ENCODE results near the gene UBE2S.
"Not testable (repeated sequence)": the region's sequence is repeated elsewhere in the genome, so short reads cannot be mapped to it uniquely, and the experiment has no call there.

The UBE2S gene

DNA sequence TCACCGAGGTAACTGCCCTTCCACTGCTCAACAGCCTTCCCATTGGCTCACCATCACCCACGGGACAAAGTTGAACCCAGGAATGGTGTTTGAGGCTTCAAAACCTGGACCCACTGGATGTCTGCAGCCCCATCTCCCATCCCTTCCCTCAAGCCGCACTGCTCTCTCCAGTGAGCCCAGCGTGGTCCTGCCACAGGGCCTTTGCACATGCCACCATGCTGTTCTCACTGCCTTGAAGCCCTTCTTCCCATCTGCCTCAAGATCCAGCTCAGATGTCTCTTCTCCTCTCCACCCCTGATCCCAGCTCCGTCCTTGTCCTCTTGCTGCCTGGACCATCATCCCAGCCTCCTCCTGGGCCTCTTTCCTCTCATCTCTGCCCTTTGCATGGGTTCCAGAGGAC is 31.5 kb upstream of the UBE2S start:
- no peak for DNase-seq

DNA sequence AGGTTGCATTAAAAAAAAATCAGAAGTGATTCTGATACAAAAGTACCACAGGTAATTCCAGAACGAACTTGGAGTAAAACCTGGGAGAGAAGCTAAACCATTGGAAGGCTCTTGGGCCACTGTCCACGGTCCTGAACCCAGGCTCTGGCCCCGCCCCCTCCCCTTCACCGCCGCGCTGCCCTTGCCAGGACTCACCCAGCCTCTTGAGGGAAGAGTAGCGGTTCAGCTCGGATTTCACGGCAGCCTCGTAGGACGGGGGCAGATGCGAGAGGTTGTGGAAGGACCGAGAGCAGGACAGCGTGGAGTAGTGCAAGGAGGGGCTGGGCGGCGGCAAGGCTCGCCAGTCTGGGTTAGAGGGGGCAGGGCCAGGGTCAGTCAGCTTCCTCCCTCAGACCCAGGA is 29.8 kb upstream of the UBE2S start:
- peak; percentile 56 for DNase-seq

- DNase-seq, result no peak
Observed at GRCh38 chr19:55436847-55437246, 29.3 kb upstream of the UBE2S start.

GRCh38 chr19:55435020-55435419 is 27.4 kb upstream of the UBE2S start:
- no peak for DNase-seq

- no peak for DNase-seq
Observed at GRCh38 chr19:55434356-55434919, 26.9 kb upstream of the UBE2S start.

GRCh38 chr19:55433292-55433691 is 25.7 kb upstream of the UBE2S start:
- no peak for DNase-seq

DNA sequence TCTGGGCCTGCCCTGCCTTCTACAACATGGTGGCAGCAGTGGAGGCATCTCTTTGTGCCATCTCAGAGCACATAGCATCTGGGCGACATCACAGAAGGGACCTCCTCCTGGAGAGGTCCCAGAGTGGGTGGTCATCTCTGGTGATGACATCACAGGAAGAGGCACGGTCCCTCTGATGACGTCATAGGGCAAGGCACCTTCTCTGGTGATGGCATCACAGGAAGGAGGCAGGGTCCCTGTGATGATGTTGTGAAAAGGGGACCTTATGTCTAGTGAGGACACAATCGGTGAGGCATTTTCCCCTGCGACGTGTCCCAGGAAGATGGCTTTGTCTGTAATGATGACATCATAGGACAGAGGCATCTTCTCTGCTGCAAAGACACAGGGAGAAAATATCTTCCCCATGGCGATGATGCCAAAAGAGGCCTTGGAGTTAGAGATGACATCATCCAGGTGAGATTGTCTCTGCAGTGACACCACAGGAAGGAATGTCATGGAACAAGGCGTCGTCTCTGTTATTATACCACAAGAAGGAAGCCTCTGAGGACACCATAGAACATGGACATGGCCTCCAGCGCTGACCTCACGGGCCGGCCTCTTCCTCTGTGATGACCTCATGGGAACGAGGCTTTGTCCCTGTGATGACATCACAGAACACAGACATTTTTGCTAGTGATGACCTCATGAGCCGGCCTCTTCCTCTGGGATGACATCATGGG is 24.8 kb upstream of the UBE2S start:
- no peak for DNase-seq

DNA sequence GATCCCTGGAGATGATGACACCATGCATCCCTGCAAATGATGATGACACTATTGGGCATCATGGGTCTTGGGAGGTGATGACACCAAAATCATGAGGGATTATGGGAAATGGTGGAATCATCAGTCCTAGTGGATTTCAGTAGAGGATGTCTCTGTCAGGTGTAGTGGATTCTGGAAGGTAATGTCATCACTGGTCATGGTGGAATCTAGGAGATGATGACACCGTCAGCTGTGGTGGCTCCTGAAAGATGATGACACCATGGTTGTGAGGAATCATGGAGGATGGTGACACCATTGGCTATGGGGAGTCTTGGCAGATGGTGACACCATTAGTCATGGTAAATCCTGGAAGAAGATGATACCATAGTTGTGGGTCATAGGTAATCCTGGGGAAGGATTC is 23.6 kb upstream of the UBE2S start:
- DNase-seq, result no peak

- DNase-seq, result no peak
Observed at GRCh38 chr19:55426042-55426441, 18.5 kb upstream of the UBE2S start.

DNA sequence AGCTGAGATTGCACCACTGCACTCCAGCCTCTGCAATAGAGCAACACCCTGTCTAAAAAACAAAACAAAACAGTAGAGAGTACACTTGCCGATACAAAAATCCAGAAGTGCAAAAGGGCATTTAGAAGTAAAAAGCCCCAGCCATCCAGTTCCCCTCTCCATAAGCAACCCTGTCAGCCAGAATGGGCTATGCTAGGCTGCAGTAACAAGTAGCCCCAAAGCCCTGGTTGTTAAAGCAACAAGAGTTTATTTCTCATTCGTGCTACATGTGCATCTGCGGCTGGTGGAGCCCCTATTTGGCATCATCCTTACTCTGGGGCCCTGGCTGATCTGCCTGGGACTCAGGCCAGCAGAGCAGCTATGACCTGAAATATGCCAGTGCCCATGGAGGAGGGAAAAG is 16.9 kb upstream of the UBE2S start:
- DNase-seq, result no peak

DNA sequence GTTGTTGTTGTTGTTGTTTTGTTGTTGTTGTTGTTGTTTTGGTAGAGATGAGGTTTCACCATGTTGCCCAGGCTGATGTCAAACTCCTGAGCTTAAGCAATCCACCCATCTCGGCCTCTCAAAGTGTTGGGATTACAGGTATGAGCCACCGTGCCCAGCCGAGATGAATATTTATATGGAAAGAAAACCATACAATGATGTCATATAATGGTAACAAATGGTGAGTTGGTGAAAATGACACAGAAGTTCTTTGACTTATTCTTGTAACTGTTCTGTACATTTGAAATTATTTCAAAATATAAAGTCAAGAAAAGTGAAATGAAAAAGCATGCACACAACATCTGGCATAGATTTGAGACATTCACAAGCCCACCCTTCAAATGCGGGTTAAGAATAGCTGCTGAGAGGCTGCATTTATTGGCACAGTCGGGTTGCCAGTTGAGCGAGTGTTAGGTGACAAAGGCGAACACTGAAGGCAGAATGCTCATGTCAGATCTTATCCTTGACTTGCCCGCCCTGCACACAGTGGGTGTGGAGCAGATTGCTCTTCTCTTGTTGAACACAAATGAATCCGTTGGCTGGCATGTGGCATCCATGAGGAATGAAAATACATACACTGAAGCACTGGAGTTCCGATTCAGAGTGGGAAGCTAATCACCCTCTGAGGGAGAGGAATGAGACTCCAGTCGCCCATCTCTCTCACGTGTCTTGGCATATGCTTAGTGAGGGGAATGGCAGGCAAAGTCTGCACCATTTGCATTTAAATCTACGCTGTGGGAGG is 15.8 kb upstream of the UBE2S start:
- no peak for DNase-seq

DNA sequence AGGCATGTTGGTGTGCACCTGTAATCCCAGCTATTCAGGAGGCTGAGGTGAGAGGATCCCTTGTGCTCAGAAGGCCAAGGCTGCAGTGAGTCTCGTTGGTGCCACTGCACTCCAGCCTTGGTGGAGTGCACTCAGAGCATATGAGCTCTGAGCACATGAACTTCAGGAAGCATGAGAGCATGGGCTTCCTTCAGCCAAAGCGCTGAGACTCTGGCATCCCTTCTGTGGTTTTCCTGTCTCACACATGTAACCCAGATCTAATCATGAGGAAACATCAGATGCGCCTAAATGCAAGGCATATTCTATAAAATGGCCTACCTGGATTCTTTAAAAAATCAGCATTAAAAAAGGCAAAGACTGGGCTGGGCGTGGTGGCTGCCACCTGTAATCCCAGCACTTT is 13.7 kb upstream of the UBE2S start:
- not testable (repeated sequence) for DNase-seq

DNA sequence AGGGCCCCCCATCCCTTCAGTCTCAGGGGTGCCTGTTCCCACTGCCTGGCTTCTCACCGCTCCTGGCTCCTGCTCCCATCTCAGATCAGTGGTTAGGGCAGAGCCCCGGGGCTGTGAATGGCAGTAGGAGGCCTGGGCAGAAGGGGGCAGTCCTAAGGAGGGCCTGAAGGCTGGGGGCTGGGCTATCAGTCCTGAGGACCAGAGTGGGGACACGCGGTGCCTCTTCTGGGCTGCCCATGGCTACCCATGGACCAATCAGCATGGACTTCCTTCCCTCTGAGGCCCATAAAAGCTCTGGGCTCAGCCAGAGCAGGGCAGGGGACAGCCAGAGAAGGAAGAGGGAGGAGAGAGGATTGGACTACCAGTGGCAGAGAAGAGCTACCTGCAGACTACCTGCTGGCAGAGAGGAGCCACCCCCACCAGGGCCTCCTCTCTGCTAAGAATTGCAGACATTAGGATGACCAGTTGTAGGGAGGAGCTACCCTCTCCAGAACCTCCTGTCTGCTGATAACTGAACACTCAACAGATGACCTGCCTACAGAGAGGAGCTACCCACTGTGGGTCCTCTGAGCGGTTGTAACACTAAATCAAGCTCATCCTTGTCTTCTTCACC is 12.1 kb upstream of the UBE2S start:
- no peak for DNase-seq

- DNase-seq, result no peak
Observed at GRCh38 chr19:55419103-55419502, 11.5 kb upstream of the UBE2S start.

- peak; percentile 59 for DNase-seq
Observed at GRCh38 chr19:55418185-55418584, 10.6 kb upstream of the UBE2S start.

GRCh38 chr19:55410168-55410567 is 2.6 kb upstream of the UBE2S start:
- no peak for DNase-seq

GRCh38 chr19:55409179-55409578 is 1.6 kb upstream of the UBE2S start:
- not testable (repeated sequence) for DNase-seq

DNA sequence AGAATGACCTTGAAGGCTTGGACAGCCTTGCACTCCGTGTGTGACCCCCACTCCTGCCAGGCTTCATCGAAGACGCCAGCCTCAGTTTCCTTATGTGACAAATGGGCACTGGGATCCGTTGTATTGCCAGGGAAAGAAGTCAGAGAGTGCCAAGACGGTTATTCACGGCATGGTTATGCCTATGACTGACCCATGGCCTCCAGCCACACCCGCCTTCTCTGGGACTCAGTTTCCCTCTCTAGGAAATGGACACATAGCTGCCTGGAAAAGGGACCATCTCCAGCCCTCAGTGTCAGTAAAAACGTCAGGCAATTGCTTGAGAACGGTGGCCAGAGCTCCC is 915 bp upstream of the UBE2S start:
- DNase-seq, result no peak

GRCh38 chr19:55407800-55408532 is 378 bp upstream of the UBE2S start:
- DNase-seq, result peak; percentile 96

- DNase-seq, result peak; percentile 53
Observed at GRCh38 chr19:55406826-55407549, 600 bp downstream of the UBE2S start.

DNA sequence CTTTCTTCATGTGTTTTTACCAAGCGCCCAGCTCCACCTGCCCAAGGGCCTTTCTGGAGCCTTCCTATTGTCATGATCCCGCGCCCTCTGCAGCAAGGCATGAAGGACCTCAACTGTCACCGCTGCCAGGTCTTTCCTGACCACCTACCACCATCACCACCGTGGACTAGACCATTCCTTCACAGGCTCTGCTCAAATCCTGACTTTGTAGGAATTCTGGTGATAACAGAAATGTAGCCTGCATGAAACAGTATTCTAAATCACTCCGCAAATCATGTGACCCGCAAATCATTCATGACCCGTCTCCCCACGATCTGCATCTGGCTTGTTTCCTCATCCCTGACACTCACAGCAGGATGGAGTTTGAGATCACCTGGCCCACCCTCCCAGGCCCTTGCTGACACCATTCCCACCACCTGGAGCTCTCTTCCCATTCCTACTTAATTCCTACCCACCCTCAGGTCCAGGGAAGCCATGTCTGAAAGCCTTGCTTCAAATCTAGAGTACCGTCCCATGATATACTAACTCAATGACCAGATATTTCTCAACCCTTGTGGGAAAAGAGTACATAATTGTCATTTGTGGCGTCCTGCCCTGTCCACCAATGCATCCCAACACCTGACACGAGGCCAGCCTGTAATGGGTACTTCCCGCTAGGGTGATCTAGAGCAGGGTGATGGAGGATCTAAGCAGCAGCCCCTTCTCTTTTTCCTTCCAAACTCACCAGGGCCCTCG is 1.3 kb downstream of the UBE2S start:
- no peak for DNase-seq

DNA sequence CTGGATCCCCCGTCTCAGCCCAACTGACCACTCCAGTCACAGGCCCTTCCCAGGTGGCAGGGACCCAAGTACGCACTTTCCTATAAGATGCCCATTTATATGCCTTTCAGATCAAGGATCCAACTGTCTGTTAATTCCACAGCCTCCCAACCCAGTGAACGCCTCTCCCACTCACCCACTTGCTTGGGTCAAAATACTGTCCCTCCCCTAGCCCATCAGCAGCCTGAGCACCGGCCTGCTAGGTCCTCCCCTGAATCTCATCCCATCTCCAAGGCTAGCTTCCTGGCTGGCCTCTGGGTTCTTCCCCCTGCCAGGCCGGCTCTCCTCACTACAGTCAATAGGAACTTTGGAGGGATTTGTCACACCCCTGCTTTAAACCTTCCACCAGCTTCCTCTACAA is 1.9 kb downstream of the UBE2S start:
- no peak for DNase-seq
